ENCODE results near the gene NOL3.

NOL3 gene

GRCh38 chr16:67208154-67208896, 38.0 kb downstream of the NOL3 start:
- Histone ChIP-seq H3K36me3 (no peaks in the 10 kb centered on the region; the same call in 1 of the 2 replicates), H3K9me3 (no peaks in the 10 kb centered on the region), H3K4me3 (ENCODE audit: low read depth, low read length) (no peak overlapping the region), H3K27me3 (no peaks in the 10 kb centered on the region), H3K4me1 (peaks cover 13% of the 10 kb centered on the region)
- no peak for DNase-seq
- TF ChIP-seq CTCF (IDR thresholded peaks at IDR 0.05; ENCODE audit: low read depth, low read length) = no peak

GRCh38 chr16:67209565-67209964, 39.2 kb downstream of the NOL3 start:
- H3K27me3 ChIP-seq = no peaks in the 10 kb centered on the region
- no peak for TF ChIP-seq CTCF (IDR thresholded peaks at IDR 0.05; ENCODE audit: low read depth, low read length)
- no peak overlapping the region for H3K4me3 ChIP-seq (ENCODE audit: low read depth, low read length)
- H3K9me3 ChIP-seq = no peaks in the 10 kb centered on the region
- H3K4me1 ChIP-seq = peaks cover 13% of the 10 kb centered on the region
- no peaks in the 10 kb centered on the region for H3K36me3 ChIP-seq
- no peak for DNase-seq

- H3K4me1 ChIP-seq = peaks cover 13% of the 10 kb centered on the region
- DNase-seq = no peak
- no peaks in the 10 kb centered on the region for H3K27me3 ChIP-seq
- no peaks in the 10 kb centered on the region for H3K9me3 ChIP-seq
- no peak overlapping the region for H3K4me3 ChIP-seq (ENCODE audit: low read depth, low read length)
- TF ChIP-seq CTCF (IDR thresholded peaks at IDR 0.05; ENCODE audit: low read depth, low read length) = no peak
- H3K36me3 ChIP-seq = no peaks in the 10 kb centered on the region
These were observed 40.0 kb downstream of the NOL3 start for GRCh38 chr16:67210069-67210937.

- TF ChIP-seq CTCF (IDR thresholded peaks at IDR 0.05; ENCODE audit: low read depth, low read length) = no peak
- Histone ChIP-seq H3K27me3 (no peaks in the 10 kb centered on the region), H3K4me3 (ENCODE audit: low read depth, low read length) (no peak overlapping the region), H3K9me3 (no peaks in the 10 kb centered on the region), H3K4me1 (peaks cover 18% of the 10 kb centered on the region), H3K36me3 (no peaks in the 10 kb centered on the region)
- no peak for DNase-seq
These were observed 41.3 kb downstream of the NOL3 start for GRCh38 chr16:67211674-67212073.

- Histone ChIP-seq H3K27me3 (no peaks in the 10 kb centered on the region), H3K36me3 (no peaks in the 10 kb centered on the region), H3K4me1 (peaks cover 20% of the 10 kb centered on the region), H3K4me3 (ENCODE audit: low read depth, low read length) (no peak overlapping the region), H3K9me3 (no peaks in the 10 kb centered on the region)
- DNase-seq = no peak
- no peak for TF ChIP-seq CTCF (IDR thresholded peaks at IDR 0.05; ENCODE audit: low read depth, low read length)
These were observed 42.4 kb downstream of the NOL3 start for GRCh38 chr16:67212766-67213165.

Data from BE2C (cell line).